Kidney tubule cell (primary cell): ENCODE results near the gene ALPP.
"Not testable (repeated sequence)": the region's sequence is repeated elsewhere in the genome, so short reads cannot be mapped to it uniquely, and the experiment has no call there.

Source experiments
- DNase-seq: peaks from one replicate; pipeline ENCODE4 v3.0.0-alpha.2; 2018; ENCODE audit warnings: low spot score

ALPP gene

GRCh38 chr2:232381204-232382031 lies 2.9 kb downstream of the ALPP start:
- not testable (repeated sequence) for DNase-seq

GRCh38 chr2:232382331-232383225 lies 4.0 kb downstream of the ALPP start:
- DNase-seq: no peak

GRCh38 chr2:232384466-232384865 lies 5.9 kb downstream of the ALPP start:
- DNase-seq: no peak

DNA sequence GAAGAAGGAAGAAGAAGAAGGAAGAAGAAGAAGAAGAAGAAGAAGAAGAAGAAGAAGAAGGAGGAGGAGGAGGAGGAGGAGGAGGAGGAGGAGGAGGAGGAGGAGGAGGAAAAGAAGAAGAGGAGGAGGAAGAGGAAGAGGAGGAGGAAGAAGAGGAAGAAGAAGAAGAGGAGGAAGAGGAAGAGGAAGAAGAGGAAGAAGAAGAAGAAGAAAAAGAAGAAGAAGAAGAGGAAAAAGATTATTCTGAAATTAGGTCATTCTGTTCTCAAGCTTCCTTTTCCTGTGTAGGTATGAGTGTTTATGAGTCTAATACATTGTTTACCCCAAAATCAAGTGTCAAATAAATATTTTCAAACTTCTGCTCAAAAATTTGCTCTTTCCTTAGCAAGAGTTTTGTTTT lies 6.5 kb downstream of the ALPP start:
- not testable (repeated sequence) for DNase-seq

- DNase-seq: peak; percentile 4
Measured at GRCh38 chr2:232385660-232386489, 7.3 kb downstream of the ALPP start.

DNA sequence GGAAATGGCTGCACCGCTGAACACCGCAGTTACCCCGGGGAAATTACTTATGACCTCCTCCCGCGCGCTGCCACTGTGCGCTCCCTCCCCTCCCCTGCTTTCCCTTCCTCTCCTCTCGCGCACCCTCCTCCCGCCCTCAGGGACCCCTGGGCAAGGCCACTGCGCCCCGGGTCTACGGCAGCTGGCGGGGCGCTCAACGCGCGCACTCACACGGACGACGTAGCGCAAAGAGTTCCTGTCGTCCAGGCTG lies 7.9 kb downstream of the ALPP start:
- no peak for DNase-seq

GRCh38 chr2:232386740-232387450 lies 8.3 kb downstream of the ALPP start:
- peak; percentile 25 for DNase-seq

- DNase-seq: no peak
Measured at GRCh38 chr2:232387451-232388171, 9.1 kb downstream of the ALPP start.

GRCh38 chr2:232388324-232388891 lies 9.9 kb downstream of the ALPP start:
- no peak for DNase-seq

- peak; percentile 9 for DNase-seq
Measured at GRCh38 chr2:232389327-232389726, 10.8 kb downstream of the ALPP start.

DNA sequence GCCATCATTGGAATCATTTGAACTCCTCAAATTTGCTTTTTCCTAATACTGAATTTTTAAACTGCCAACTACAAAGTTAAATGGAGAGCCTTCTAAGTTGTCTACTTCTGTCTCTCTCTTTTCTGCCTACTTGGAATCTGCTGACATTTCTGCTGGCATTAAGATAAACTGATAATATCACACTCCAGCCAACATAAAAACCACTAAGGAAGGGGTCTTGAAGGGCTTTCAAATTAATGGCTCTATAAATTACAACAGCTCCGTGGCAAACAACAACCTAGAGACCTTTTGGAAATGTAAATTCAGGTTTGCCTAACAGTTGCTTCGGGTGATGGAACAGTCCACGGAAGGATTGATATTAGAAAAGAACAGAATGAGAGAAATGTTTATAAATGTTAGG lies 12.1 kb downstream of the ALPP start:
- DNase-seq: no peak

GRCh38 chr2:232393556-232393955 lies 15.0 kb downstream of the ALPP start:
- DNase-seq: no peak

DNA sequence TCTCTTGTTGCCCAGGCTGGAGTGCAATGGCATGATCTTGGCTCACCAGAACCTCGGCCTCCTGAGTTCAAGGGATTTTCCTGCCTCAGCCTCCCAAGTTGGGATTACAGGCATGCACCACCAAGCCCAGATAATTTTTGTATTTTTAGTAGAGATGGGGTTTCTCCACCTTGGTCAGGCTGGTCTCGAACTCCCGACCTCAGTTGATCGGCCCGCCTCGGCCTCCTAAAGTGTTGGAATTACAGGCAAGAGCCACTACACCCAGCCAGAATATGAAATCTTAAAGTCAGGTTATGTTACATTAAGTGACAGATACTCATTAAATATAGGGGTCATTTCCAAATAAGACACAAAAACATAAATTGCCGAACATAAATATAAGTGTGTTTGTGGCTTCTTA lies 15.9 kb downstream of the ALPP start:
- DNase-seq: not testable (repeated sequence)

GRCh38 chr2:232395586-232395985 lies 17.0 kb downstream of the ALPP start:
- no peak for DNase-seq

GRCh38 chr2:232396683-232397082 lies 18.1 kb downstream of the ALPP start:
- no peak for DNase-seq

DNA sequence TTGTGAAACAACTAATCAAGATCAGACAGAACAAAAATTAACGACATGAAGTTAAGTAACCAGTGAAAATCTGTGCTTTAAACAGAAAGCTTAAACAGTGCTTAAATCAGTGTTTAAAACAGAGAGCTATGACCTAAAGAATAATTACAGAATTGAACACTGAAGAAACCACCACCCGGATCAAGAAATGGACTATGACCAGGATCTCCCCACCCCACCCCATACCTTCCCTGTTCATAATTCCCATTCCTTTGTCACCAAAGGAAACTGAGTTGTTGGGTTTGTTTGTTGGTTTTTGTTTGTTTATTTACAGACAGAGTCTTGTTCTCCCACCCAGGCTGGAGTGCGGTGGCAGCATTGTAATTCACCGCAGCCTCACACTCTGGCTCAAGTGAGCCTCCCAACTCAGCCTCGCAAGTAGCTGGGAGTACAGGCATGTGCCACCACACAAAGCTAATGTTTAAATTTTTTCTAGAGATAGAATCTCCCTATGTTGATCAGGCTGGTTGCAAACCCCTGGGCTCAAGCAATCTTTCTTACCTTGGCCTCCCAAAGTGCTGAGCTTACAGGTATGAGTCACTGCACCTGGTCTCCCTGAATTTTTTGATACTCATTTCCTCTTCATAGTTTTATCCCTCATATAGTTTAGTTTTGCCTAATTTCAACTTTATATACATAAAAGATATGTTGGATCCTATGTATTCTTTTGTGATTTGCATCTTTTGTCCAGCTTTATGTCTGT lies 19.9 kb downstream of the ALPP start:
- DNase-seq: peak; percentile 13

DNA sequence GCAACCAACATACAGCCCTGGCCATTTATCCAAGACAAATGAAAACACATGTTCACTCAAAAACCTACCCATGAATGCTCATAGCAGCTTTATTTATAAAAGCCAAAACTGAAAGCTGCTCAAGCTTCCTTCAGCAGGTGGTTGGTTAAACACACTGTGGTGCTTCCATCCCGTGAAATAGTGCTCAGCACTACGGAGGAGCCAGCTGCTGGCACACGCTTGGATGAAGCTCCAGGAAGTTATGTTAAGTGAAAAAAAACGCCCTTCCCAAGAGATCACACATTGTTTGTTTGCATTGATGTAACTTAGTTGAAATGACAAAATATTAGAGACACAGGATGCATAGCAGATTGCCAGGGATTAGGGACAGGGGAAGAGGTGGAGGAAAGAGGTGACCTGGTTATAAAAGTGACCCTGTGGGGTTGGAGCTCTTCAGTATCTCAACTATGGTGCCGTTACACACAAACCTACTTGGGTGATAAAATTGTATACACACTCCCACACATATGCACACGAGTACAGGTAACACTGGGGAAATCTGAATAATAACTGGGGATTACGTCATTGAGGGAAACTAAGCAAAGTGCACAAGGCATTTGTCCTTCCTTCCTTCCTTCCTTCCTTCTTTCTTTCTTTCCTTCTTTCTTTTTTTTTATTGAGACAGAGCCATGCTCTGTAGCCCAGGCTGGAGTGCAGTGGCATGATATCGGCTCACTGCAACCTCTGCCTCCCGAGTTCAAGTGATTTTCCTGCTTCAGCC lies 21.9 kb downstream of the ALPP start:
- DNase-seq: peak; percentile 9

DNA sequence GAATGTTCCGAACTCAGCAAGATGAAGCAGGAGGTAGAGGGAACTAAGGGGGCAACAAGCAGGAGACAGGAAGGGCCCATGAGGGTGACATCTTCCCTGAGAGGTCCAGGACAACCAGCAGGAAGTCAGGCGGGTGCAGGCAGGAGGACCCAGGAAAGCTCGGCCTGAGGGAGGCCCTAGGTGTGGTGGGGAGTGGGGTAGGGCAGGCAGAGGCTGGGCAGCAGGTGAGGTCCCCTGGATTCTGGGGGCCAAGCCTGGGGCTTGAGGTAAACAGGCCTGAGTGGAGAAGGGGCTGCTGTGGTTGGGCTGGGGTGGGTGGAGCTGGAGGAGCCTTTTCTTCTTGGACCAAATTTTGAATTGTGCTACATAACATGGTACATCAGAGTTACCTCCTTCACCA lies 24.0 kb downstream of the ALPP start:
- DNase-seq: no peak

GRCh38 chr2:232405943-232406510 lies 27.5 kb downstream of the ALPP start:
- DNase-seq: no peak
